Placental epithelial cell (primary cell): ENCODE measurements around the gene DERA. TPM values are rescaled to one million over a fixed set of nuclear protein-coding genes. Genes with fewer than 3 reads are reported as not detected.

Experiments
- total RNA-seq: library from RNA; depleted of rRNA; stranded (reverse); fragments of >200 nt; gene quantifications from 2 replicates; pipeline ENCODE4 v1.2.3, GENCODE V29; 2012

Gene DERA
- total RNA-seq, result 43.2 and 78.3 TPM in 2 replicates

GRCh38 chr12:15910864-15911721 lies at the start of gene DERA:
DERA (plus strand) TSS chr12:15911332; CDS start chr12:15911384, 52 bp downstream.

DNA sequence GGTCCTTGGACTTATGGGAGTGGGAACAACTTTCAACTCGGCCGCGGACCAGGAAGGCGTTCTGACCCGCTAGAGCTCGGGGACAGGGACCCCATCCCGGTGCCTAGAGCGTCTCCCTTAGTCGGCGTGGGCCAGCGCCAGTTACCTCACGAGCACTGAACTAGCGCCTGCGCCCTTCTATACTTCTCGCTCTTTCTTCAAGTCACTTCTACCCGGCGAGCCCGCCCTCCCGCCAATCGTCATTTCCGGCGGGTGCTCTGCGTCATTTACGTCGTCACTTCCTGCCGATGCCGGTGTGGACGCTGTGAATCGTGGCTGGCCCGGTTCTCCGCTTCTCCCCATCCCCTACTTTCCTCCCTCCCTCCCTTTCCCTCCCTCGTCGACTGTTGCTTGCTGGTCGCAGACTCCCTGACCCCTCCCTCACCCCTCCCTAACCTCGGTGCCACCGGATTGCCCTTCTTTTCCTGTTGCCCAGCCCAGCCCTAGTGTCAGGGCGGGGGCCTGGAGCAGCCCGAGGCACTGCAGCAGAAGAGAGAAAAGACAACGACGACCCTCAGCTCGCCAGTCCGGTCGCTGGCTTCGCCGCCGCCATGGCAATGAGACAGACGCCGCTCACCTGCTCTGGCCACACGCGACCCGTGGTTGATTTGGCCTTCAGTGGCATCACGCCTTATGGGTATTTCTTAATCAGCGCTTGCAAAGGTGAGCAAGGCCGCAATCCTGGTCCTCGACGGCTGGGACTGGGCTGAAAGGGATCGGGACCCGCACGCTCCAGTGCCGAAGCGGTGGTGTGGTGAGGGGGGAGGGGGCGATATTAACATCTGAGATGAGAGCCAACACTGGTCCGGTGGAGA lies 28.8 kb upstream of the DERA start, which contains the start of gene STRAP:
STRAP (plus strand) TSS at position 270 of the 854 bp plus-strand sequence; CDS start at position 591, 321 bp downstream.

Other genes starting within 250 kb of the DERA start
- gene EPS8, start 121.9 kb upstream of the DERA start, total RNA-seq, result 3.1 and 5.5 TPM in 2 replicates
- gene STRAP, start 28.9 kb upstream of the DERA start, total RNA-seq, result 56.9 and 102 TPM in 2 replicates